GM19023 (cell line): Measurements from ENCODE around the gene FNDC3B.

Source experiments
- ATAC-seq: cut with Tn5 transposase; IDR thresholded peaks from one replicate; pipeline ENCODE4 v1.9.1; 2021; ENCODE audit warnings: mild to moderate bottlenecking, moderate library complexity; ENCODE audit not compliant: unreplicated experiment

The FNDC3B gene

DNA sequence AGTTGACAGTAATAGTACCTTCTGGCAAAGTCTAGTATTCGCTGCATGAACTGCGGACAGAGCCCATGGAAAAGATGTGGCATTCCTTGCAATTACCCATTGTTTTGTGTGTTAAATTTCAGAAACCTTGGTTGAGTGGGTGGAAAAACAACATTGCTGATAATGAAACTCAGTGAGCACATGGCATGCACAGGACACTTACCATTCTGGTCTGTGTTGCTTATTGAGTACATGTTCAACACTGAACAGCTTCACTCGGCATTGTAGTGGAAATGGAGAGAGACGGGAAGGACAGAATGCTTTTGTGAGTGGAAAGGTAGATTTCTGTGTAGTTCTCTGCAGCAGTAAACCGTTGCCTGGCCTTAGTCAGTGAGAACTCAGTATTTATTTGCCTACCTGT, 165.3 kb downstream of the FNDC3B start:
- no peak for ATAC-seq

DNA sequence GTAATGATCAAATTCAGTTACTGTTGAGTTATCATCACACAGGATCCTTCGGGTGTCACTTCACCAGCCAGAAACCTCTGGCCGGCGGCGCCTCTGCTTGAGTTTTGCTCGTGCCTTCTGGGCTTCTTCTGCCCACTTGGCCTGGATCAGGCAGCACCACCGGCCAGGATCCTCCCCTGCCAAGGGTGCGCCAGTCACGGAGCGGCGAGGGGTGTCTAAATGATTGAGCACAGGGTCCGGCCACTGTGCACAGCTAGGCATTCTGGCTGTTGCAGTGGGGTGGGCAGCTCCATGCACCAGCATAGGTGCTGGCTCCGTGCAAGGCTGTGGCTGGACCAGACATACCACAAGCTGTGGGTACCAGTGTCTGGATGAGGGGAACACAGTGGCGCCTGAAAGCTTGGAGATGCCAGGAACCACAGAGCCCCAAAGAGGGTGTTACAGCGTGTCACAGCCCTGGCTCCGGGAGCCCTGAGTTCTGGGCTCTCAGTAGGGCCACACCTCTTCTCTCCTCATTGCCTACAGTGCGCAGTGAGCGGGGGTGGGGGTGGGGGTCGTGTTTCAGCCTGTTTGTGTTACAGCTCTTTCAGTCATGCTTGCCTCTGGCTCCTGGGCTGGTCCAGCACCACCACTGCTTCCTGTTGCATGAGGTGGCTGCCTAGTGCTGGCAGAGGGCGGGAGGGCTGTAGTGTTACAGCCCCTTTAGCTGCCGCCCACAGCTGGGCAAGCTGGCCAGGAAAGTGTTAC, 169.4 kb downstream of the FNDC3B start:
- no peak for ATAC-seq

DNA sequence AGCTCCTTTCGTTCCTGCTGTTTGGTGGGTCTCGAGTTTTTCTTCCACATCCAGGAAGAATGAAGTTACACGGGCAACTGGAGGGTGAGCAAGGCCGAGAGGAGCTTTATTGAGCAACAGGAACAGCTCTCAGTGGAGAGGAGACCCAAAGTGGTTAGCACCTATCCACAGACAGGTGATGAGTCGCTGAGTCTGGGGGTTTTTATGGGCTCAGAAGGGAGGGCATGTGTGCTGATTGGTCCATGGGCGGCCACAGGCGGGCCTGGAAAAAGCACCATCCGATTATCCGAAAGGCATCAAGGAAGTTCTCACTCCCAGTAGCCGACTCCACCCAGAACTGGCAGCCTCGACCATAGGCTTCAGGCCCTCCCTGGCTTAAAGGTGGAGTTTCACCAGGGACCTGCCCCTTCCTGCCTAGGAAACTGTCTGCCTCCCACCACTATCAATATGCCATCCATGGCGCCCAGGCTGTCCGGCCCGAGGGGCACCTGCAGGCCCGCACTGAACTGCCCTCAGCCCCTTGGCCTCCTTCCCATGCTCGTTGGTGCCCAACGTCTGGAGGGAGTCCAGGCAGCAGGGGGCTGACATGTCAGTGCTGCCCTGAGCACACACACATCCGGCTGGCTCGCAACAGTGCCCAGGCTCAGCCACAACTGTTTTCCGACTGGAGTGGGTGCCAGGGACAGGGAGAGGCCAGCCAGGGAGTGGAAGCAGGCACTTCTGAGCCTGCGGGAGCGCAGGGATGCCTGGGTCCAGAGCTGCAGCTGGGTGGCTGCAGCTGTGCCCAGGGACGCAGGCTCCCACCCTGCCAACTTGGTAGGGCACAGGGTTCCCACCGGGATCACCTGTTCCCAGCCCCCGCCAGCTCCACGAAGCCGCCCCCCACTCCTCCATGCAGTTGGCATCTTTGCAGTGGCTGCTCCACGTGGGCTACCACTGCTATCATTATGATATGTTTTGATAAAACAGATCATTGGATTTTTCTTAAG, 170.2 kb downstream of the FNDC3B start:
- ATAC-seq, result no peak

DNA sequence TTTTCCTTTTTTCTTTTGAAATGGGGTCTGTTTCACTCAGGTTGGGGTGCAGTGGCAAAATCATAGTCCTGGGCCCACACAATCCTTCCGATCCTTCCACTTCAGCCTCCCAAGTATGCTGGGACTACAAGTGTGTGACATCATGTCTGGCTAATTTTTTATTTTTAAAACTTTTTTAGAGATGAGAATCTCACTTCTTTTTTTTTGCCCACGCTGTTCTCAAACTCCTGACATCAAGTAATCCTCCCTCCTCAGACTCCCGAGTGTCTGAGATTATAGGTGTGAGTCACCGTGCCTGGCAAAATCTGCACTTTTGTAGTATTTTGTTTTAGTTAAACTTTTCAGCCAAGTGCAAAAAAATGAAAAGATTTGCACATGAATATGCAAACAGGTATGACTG, 171.0 kb downstream of the FNDC3B start:
- ATAC-seq, result no peak

DNA sequence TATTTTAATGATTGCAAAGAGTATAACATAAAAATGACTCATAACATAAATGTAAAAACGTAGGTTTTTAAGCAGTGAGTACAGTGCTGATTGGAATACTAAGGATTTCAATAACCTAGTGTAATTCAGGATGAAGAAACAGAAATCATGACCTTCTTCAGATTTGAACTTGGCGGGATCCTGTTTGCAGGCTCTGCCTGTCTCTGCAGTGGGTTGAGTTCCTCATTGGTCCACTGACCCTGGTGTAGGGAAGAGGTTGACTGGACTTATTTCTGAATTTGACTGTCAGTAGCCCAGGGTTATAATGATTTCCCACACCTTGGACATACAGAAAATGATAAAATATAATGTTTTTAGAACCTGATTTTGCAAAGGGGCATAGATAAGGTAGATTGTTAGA, 171.7 kb downstream of the FNDC3B start:
- ATAC-seq, result no peak

DNA sequence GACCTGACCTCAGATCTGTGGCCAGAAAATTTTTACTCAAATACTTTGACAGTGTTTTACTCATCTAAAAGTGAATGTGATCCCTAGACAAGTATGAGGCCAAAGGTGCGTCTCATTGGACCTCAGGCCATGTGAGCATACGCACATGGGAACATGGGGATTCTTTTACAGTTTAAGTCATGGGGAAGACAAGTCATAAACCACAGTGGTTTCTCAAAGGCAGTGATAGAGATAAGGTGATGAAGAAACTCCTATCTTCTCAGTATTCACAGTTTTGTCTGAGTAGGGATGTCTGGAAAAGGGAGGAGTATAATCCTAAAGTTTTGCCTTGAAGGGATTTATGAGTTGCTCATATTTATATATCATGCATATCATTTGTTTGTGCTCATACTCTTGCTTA, 173.8 kb downstream of the FNDC3B start:
- no peak for ATAC-seq

DNA sequence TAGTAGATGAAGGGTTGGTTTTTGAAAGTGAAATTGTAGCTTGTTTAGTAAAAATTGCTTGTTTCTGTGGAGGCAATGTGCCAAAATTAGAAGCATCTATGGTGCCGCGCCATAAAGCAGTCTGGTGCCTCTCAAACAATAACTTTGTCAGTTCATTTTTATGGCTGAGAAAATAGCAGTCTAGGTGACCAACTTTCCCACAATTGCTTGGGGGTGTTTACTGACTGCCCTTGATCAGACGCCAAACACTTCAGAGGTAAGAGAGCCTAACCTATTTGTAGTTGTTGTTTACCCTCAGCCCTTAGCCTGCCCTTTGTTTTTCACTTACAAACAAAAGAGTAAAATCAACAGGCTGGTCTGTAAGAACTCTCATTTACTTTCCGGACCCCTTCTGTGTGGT, 174.5 kb downstream of the FNDC3B start:
- no peak for ATAC-seq

DNA sequence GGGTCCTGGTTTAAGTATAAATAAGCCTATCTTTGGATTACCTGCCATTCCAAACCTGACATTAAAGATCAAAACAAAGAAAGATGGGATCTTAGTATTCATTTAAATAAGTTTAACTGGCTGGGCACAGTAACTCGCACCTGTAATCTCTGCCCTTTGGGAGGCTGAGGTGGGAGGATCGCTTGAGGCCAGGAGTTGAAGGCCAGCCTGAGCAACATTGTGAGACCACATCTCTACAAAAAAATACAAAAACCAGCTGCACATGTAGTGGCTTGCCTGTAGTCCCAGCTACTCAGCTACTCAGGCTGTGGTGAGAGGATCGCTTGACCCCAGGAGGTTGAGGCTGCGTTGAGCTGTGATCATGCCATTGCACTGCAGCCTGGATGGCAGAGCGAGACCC, 176.9 kb downstream of the FNDC3B start:
- no peak for ATAC-seq

DNA sequence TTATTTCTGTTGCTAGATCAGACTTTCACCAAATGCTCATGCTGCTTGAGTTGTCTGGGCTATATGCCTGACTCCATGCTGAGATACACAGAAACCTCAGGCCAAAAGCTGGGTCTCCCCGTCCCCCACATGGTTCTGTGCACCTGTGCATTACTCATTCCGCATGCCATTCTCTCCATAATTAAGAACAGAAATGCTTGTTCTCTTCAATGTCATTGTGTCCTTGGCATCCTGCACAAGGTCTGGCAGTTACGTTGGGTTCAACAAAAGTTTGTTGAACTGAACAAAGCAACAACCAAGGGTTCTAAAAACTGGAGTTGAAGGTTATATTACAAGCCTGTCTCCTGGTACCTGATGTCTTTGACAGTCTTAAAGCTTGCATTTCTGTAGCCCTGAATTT, 177.5 kb downstream of the FNDC3B start:
- no peak for ATAC-seq

DNA sequence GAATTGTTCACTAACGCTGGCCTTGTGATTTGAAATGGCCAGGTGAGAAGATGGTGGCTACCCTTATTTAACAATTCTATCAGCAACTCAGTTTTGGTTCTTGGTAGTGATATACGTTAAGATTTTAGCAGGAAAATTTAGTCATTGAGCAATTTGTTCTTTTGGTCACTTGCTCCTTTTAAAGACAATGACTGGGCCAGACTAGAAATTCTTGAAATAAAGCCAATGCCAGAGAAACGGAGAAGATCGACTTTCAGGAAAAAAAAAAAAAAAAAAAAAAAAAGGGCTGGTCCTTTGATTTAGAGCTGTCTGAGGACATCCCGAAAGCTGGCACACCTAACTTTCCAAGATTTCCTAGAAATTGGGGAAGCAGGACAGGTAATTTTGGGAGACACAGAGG, 178.5 kb downstream of the FNDC3B start:
- ATAC-seq, result no peak

DNA sequence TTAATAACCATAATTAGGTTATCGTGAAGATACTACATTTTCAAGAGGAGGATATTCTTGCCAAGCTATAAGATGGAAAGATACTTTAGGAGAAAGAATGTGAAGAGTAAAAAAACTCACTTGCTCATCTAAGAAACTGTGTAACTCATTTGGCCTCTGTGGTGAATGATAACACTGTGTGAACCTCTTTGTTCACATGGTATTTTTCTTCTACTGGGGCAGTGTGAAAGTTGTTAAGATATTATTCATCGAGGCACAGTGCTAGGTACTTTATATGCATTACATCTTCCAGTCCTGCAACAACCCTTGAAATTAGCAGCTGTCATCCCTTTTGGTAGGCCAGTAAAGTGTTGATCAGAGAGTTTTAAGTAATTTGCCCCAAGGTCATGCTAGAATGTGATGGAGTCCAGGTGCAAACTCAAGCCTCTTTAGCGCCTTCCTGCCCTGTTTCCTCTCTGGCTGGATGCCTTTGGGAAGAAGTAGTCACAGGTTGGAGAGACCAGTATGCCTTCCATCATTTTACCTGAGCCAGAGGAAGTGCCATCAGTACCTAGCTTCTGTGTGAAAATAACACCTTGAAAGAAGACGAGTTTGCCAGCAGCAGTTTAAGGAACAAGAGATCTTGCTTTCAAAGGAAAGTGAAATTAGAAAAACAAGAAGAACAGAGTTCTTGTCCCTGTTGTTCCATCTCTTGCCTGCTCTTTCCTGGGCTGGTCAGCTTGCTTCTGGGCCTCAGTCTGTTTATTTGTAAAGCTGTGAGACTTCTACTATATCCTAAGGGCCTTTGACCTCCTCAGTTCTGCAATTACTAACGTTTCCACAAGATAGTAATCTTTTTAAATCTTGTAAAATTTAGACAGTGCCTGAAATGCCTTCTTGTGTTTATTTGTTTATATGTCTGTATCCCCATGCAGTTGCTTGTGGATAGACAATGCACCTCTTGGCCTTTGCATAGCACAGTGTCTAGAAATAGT, 179.3 kb downstream of the FNDC3B start:
- no peak for ATAC-seq

DNA sequence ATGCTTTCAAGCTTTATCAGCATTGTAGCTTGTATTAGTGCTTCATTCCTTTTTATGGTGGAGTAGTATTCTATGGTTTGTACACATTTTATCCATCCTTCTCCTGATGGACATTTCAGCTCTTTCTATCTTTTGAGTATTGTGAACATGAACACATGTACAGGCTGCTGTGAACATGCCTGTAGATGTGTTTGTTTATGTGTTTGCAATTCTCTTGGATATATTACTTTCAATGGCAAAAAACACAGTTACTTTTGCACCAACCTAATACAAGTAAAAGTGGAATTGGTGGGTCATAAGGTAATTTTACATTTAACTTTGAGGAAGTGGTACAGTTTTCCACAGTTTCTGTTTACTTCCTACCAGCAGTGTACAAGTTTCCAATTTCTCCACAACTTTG, 180.4 kb downstream of the FNDC3B start:
- no peak for ATAC-seq

DNA sequence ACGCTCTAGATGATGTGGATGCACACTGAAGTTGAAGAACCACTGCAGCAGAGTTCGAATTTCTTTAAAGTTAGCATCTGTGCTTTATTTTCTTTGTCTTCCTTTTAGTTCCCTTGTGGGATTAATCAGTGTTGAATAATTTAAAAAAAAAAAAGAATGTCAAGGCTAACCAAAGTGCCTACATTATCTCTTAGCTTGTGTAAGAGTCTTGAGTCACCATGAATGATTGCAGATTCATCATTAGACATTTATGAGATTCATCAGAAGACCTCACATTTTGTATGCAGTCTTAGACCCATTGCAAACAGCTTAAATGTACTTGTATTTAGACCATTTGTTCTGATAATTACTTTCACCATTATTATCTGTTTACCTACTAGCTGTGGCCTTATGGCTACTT, 182.2 kb downstream of the FNDC3B start:
- no peak for ATAC-seq

DNA sequence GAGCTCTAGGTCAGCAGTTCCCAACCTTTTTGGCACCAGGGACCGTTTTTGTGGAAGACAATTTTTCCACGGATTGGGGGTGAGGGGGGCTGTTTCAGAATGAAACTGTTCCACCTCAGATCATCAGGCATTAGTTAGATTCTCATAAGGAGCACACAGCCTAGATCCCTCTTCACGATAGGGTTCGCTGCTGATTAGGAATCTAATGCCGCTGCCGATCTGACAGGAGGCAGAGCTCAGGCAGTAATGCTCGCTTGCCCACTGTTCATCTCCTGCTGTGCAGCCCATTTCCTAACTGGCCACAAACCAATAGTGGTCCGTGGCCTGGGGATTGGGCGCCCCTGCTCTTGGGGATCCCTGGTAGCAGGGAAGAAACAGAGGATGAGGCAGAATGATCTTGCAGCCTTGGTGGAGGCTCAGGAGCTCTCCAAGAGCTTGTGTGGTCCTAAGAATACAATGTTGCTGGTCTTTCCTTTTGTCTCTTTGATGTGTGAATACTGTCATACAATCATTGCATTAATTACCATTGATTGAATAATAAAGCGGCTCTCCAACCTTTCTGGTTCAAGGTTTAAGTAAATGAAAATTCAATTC, 183.2 kb downstream of the FNDC3B start:
- ATAC-seq, result no peak

DNA sequence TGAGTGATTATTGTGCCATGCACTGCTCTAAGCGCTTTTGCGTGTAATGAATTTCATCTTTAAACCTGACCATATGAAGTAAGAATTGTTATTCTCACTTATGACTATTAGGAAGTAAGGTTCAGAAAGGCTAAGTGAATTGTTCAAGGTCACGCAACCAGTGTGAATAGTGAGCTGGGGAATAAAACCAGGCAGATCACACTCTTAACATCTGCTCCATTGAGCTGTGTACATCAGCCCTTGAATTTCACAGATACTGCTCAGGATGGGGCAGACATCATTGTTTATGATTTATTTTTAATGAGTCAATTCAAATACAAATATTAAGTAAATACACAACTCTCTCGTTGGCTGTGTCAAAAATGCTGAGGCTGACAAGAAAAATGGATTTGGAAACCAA, 184.5 kb downstream of the FNDC3B start:
- ATAC-seq, result no peak

DNA sequence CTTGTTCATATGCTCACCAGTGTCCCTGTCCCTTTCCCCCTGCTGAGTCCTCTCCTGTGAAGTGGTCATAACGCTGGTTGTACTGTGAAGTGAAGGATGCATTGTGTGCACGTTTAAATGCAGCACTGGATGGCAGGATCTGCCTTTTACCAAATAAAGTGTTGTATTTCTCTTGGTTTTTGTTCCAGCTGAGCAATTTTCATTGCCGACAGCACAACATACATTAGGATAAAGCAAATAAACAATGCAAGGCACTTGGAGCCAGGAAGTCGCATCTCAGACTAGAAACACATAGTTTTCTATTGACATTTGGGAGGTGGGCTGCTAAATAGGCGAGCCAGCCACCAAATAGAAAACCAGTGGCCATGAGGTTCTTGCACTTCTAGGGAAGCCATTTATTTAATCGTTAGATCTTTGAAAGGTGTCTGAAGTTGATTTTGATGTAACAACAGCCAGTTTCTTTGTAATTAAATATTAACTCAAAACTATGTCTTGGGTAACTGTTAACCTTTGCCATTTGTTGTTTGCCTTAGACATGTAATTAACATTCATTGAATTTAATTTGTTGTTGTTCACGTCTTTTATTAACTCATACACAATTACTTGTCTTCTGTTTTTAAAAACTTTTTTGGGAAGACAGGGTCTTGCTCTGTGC, 185.3 kb downstream of the FNDC3B start:
- no peak for ATAC-seq

DNA sequence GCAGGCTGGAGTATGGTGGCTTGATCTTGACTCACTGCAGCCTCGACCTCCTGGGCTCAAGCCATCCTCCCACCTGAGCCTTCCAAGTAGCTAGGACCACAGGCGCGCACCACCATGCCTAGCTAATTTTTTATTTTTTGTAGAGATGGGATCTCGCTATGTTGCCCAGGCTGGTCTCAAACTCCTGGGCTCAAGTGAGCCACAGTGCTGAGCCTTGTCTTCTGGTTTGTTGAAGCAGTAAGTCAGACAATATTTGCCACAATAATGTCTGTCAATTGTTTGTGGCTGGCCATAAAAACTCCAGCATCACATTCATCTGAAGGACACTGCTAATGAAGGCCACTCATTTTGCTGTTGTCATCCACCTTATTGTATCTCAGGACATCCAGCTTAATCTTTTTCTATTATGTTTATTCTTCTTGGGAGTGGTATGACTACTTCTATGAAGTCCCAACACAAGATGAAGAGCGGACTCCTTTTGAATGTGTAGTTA, 185.9 kb downstream of the FNDC3B start:
- no peak for ATAC-seq

DNA sequence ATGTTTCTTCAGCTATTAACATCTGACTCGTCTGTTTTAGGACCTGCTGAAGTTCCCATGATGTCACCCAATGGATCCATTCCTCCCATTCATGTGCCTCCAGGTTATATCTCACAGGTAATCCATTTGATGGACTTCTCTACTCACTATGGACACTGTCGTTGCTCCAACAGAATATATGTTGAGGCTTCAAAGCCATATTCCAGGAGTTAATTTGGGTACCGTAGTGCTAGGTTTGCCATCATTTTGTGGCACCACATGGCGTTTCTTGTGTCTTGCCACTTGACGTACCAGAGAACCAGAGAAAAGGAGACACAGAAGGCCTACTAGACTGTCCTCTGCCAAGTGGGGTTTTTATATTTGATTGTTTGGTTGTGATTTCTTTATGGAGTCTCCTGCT, 187.5 kb downstream of the FNDC3B start:
- ATAC-seq, result no peak

DNA sequence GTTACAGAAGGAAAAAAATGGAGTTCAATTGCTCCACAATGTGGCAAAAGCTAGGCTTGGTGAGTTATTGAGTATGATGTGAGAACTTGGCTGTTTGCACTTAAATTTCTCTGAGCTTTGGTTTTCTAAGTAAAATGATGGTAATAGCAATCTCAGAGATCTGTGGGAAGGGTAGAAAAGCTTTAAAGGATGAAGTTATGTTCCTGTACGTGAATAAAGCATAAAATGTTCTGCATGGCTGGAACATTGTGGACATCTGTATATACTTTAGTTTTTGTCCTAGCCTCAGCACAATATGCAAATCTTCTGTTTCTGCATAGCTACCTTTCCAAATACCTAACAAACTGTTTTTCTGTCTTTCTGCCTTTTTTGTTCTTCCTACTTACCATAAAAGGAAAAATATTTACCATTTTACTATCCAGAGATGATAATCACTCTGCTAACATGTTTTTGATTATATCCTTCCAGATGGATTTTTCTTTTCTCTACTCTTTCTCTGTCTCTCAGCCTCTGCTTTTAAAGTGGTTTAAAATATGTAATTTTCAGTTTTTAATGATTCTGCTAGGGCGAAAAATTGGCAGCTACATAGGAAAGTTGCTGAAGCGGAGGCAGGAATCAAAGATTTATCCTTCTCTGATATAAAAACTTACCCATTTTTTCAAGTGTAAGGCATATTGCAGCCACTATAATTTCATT, 188.1 kb downstream of the FNDC3B start:
- no peak for ATAC-seq
